Psoas muscle (tissue), 8 donors: ENCODE measurements around the gene STK32A. TPM values are rescaled to one million over a fixed set of nuclear protein-coding genes. Genes with fewer than 3 reads are reported as not detected.

Experiments
- ATAC-seq, 4 donors: fragments of 200-7000 bp; cut with Tn5 transposase; one replicate each; pipeline ENCODE4 v1.9.1; 2020; ENCODE audit warnings: moderate library complexity in 3 of 4, mild to moderate bottlenecking in 2 of 4
- DNase-seq, 2 donors: peaks; one replicate each; pipeline ENCODE4 v3.0.0-alpha.2; 2020
- H3K27ac ChIP-seq: fragments of 200-600 bp; one replicate; pipeline ENCODE4 v1.8.0; 2022
- H3K27me3 ChIP-seq, 3 donors: fragments of 200-600 bp in 1 of 3; one replicate each; pipeline versions ENCODE4 v1.6.1 to v1.8.0; 2013 to 2022; ENCODE audit warnings: low read length in 2 of 3, mild to moderate bottlenecking in 2 of 3, moderate library complexity in 1 of 3; ENCODE audit not compliant: insufficient read depth in 3 of 3
- H3K36me3 ChIP-seq, 2 donors: fragments of 200-600 bp in 1 of 2; one replicate each; pipeline versions ENCODE4 v1.6.1 to v1.8.0; 2013 to 2022; ENCODE audit warnings: low read depth in 1 of 2, mild to moderate bottlenecking in 1 of 2, moderate library complexity in 1 of 2; ENCODE audit not compliant: insufficient read depth in 1 of 2
- H3K4me1 ChIP-seq: fragments of 200-600 bp; one replicate; pipeline ENCODE4 v1.8.0; 2022
- H3K4me3 ChIP-seq: fragments of 200-600 bp; one replicate; pipeline ENCODE4 v1.8.0; 2022; ENCODE audit warnings: mild to moderate bottlenecking
- H3K9me3 ChIP-seq: fragments of 200-600 bp; one replicate; pipeline ENCODE4 v1.8.0; 2022
- WGBS, 3 donors: extraction: QIAGEN DNeasy Blood & Tissue Kit; methylation state at CpG; one replicate each; pipeline versions ENCODE4 v1.1.6 to v1.1.7; 2013; 5-methylcytosine and 5-hydroxymethylcytosine counted together
- intact Hi-C, 2 donors: fragments of 100-400 bp; cut with DNase I; formaldehyde crosslinking; loops; one replicate each; pipeline versions ENCODE4 v1.11.0 to v1.14.2; 2022
- polyA plus RNA-seq, 3 donors: library from polyadenylated mRNA; stranded (reverse); fragments of 200-250 nt; gene quantifications; one replicate each; pipeline ENCODE4 v1.2.3, GENCODE V29; 2013
- total RNA-seq, 4 donors: library from RNA; stranded (reverse); fragmentation: NEBNext Ultra II Directional in 2 of 4; extraction: Animal tissue kit (Norgen Biotek cat#: 25700) in 2 of 4; gene quantifications; one replicate each; pipeline versions ENCODE4 v1.2.1 to v1.2.4, GENCODE V29; 2021 to 2023
- TF ChIP-seq, protein P1 (sequence below): fragments of 200-600 bp; IDR thresholded peaks from one replicate; pipeline ENCODE4 v1.8.0; 2022; ENCODE audit warnings: antibody characterized with exemption
- donor health status: healthy with polysubstance abuse.
- donor health status: DM: no; HTN: no; CAD: no; lungs with moderate emphysema.
- donor health status: Bipolar disorder and iron deficiency.
- donor health status: healthy.
- donor health status: DM: yes; HTN: yes; CAD: no.
- donor health status: DM: no; HTN: no; CAD: no.
- donor health status: DM: no; HTN: no; CAD: no.
- donor health status: DM: yes; HTN: yes; CAD: no.

The STK32A gene
- total and polyA plus RNA-seq, 7 donors, result 0.09 to 2.6 (median 0.30) TPM

DNA sequence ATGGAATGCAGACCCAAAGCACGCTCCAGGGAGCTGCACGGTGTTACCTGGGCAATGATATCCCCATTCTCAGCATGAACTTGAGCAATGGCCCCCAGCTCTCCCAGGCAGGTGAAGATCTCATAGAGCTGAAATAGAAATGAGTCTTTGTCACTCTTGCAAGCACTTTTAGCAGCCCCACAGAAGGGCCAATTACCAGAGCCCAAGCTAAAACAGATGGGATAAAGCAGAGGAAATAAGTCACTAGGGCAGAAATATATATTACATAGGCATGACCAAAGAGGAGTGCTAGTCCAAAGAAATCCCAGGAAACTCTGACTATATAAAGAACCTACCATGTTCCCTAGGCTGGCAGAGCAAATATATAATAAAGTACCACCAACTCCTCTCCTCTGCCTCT is 177.7 kb downstream of the STK32A start:
- intact Hi-C loops, result no loop called here
- Histone ChIP-seq H3K27me3 (no peaks in the 10 kb centered on the region), H3K36me3 (peaks cover 0 to 14% of the 10 kb centered on the region in 2 donors), H3K4me3 (no peak overlapping the region), H3K9me3 (no peaks in the 10 kb centered on the region), H3K4me1 (peaks cover 29% of the 10 kb centered on the region), H3K27ac (peak overlapping the region; percentile 71)
- TF ChIP-seq, protein P1, sequence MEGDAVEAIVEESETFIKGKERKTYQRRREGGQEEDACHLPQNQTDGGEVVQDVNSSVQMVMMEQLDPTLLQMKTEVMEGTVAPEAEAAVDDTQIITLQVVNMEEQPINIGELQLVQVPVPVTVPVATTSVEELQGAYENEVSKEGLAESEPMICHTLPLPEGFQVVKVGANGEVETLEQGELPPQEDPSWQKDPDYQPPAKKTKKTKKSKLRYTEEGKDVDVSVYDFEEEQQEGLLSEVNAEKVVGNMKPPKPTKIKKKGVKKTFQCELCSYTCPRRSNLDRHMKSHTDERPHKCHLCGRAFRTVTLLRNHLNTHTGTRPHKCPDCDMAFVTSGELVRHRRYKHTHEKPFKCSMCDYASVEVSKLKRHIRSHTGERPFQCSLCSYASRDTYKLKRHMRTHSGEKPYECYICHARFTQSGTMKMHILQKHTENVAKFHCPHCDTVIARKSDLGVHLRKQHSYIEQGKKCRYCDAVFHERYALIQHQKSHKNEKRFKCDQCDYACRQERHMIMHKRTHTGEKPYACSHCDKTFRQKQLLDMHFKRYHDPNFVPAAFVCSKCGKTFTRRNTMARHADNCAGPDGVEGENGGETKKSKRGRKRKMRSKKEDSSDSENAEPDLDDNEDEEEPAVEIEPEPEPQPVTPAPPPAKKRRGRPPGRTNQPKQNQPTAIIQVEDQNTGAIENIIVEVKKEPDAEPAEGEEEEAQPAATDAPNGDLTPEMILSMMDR, result no peak
- WGBS, 3 donors, result 77 to 94% (median 88%) methylated on average over 2 of the region's 2 CpGs
- DNase-seq (no peak), ATAC-seq (peak in 3 of 4 donors; percentile 56 to 69 (median 65))

GRCh38 chr5:147413266-147413665 is 178.4 kb downstream of the STK32A start:
- Histone ChIP-seq H3K4me3 (no peak overlapping the region), H3K27me3 (no peaks in the 10 kb centered on the region), H3K4me1 (peaks cover 27% of the 10 kb centered on the region), H3K27ac (peak overlapping the region; percentile 71), H3K9me3 (no peaks in the 10 kb centered on the region), H3K36me3 (peaks cover 0 to 10% of the 10 kb centered on the region in 2 donors)
- no peak for DNase-seq
- intact Hi-C loops, result no loop called here
- peak in 3 of 4 donors; percentile 34 to 67 (median 63) for ATAC-seq
- 45 to 62% (median 45%) methylated on average over 3 of the region's 3 CpGs for WGBS, 3 donors
- TF ChIP-seq, protein P1, result no peak

DNA sequence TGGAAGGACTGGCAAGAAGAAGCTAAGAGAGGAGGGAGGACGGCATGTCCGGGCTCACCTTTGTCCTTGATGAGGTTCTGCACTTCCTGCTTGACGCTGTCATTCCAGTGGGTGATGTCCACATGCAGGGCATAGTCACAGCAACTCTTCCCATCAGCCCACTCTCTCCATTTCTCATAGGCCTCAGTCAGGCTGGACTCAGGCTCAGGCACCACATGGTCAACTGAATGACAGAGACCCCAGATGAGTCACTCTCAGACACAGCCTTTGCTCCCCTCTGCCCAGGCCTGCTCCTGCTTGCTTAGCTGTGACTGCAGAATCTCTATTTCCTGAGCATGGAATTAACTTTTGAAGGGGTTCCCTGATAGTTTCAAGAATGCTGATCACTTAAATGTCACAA is 180.8 kb downstream of the STK32A start:
- intact Hi-C loops, result no loop called here
- TF ChIP-seq, protein P1, result no peak
- peak in 2 of 4 donors; percentile 47 to 50 for ATAC-seq
- no peak for DNase-seq
- Histone ChIP-seq H3K9me3 (no peaks in the 10 kb centered on the region), H3K4me3 (no peak overlapping the region), H3K27ac (peak overlapping the region; percentile 11), H3K27me3 (no peaks in the 10 kb centered on the region), H3K4me1 (peaks cover 27% of the 10 kb centered on the region), H3K36me3 (no peaks in the 10 kb centered on the region)
- 86 to 100% (median 95%) methylated on average over 3 of the region's 3 CpGs for WGBS, 3 donors

GRCh38 chr5:147417135-147417813 is 182.4 kb downstream of the STK32A start:
- DNase-seq, result peak; percentile 32 to 57

More at GRCh38 chr5:147417135-147417813, 182.4 kb downstream of the STK32A start:
- peak overlapping the region; percentile 38 for H3K27ac ChIP-seq
- no peak overlapping the region for H3K4me3 ChIP-seq
- H3K9me3 ChIP-seq, result no peaks in the 10 kb centered on the region
- 13 to 20% (median 17%) methylated on average over 5 of the region's 5 CpGs for WGBS, 3 donors
- peak; percentile 35 to 78 (median 67) for ATAC-seq
- TF ChIP-seq, protein P1, result no peak
- no peaks in the 10 kb centered on the region for H3K36me3 ChIP-seq
- no peaks in the 10 kb centered on the region for H3K27me3 ChIP-seq
- intact Hi-C loops, result no loop called here
- peaks cover 24% of the 10 kb centered on the region for H3K4me1 ChIP-seq
